Mesendoderm (in vitro differentiated cells): ENCODE results near the gene CYP4V2.

Experiments used
- DNase-seq: peaks from one replicate; pipeline ENCODE4 v3.0.0; 2013
- H2AK5ac ChIP-seq: 2 replicates; pipeline ENCODE4 v1.6.1; 2013; ENCODE audit warnings: low read length, inconsistent platforms
- H2BK120ac ChIP-seq: 2 replicates; pipeline ENCODE4 v1.6.1; 2013; ENCODE audit warnings: low read depth, mild to moderate bottlenecking, low read length, moderate library complexity, mixed read lengths
- H2BK15ac ChIP-seq: replicated peaks from 2 replicates; pipeline ENCODE4 v1.6.1; 2013; ENCODE audit warnings: low read depth, mild to moderate bottlenecking, moderate library complexity
- H2BK5ac ChIP-seq: 2 replicates; pipeline ENCODE4 v1.6.1; 2013; ENCODE audit warnings: low read length, inconsistent platforms
- H3K18ac ChIP-seq: 2 replicates; pipeline ENCODE4 v1.6.1; 2013; ENCODE audit warnings: mild to moderate bottlenecking, low read length, mixed read lengths
- H3K23ac ChIP-seq: one replicate; pipeline ENCODE4 v1.6.1; 2013; ENCODE audit warnings: low read length
- H3K27ac ChIP-seq: 2 replicates; pipeline ENCODE4 v1.5.1; 2013; ENCODE audit warnings: low read depth, mild to moderate bottlenecking, inconsistent platforms, low read length, moderate library complexity
- H3K27me3 ChIP-seq: 2 replicates; pipeline ENCODE4 v1.6.1; 2013; ENCODE audit warnings: low read length, control low read depth, mild to moderate bottlenecking, inconsistent platforms; ENCODE audit not compliant: insufficient read depth, poor library complexity
- H3K36me3 ChIP-seq: 2 replicates; pipeline ENCODE4 v1.6.1; 2013; ENCODE audit warnings: low read length, inconsistent platforms; ENCODE audit not compliant: control insufficient read depth, insufficient read depth
- H3K4ac ChIP-seq: one replicate; pipeline ENCODE4 v1.6.1; 2013; ENCODE audit warnings: low read depth, mild to moderate bottlenecking, low read length, moderate library complexity
- H3K4me1 ChIP-seq: 2 replicates; pipeline ENCODE4 v1.6.1; 2013; ENCODE audit warnings: low read depth, low read length, inconsistent platforms; ENCODE audit not compliant: control insufficient read depth
- H3K4me2 ChIP-seq: 2 replicates; pipeline ENCODE4 v1.6.1; 2013; ENCODE audit warnings: low read length
- H3K4me3 ChIP-seq: 2 replicates; pipeline ENCODE4 v1.5.1; 2013; ENCODE audit warnings: mild to moderate bottlenecking, low read length
- H3K56ac ChIP-seq: one replicate; pipeline ENCODE4 v1.6.1; 2013; ENCODE audit warnings: low read length
- H3K79me1 ChIP-seq: 2 replicates; pipeline ENCODE4 v1.6.1; 2013; ENCODE audit warnings: low read length, inconsistent platforms
- H3K79me2 ChIP-seq: 2 replicates; pipeline ENCODE4 v1.6.1; 2013; ENCODE audit warnings: mild to moderate bottlenecking, low read length; ENCODE audit not compliant: control insufficient read depth, insufficient read depth
- H3K9ac ChIP-seq: 2 replicates; pipeline ENCODE4 v1.6.1; 2013; ENCODE audit warnings: low read length, inconsistent platforms
- H4K5ac ChIP-seq: one replicate; pipeline ENCODE4 v1.6.1; 2013; ENCODE audit warnings: low read length
- H4K8ac ChIP-seq: one replicate; pipeline ENCODE4 v1.6.1; 2013; ENCODE audit warnings: low read depth, mild to moderate bottlenecking, control low read depth, low read length, moderate library complexity
- WGBS: extraction: QIAGEN DNeasy Blood & Tissue Kit; methylation state at CpG from one replicate; pipeline ENCODE4 v1.1.7; 2013; ENCODE audit warnings: low lambda C conversion rate, missing lambda C conversion rate; ENCODE audit not compliant: insufficient coverage; ENCODE audit errors: extremely low coverage; 5-methylcytosine and 5-hydroxymethylcytosine counted together

CYP4V2 gene

DNA sequence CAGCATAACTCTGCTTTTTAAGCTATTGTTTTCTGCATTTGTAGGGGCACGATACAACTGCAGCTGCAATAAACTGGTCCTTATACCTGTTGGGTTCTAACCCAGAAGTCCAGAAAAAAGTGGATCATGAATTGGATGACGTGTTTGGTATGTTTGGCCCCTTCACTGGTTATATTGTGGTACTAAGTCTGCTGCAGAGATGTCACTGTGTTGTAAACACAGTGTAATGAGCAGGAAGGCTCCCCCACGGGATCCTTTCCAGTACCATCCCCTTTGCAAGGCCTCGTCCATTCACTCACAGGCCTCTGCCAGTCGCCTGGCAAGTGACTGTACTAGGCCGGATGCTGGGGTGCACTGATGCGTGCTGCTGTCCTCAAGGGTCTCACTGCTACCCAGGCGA is 13.8 kb downstream of the CYP4V2 start:
- Histone ChIP-seq H3K4me2 (no peak overlapping the region), H3K9ac (no peak overlapping the region), H3K79me2 (no peaks in the 10 kb centered on the region), H3K27me3 (no peaks in the 10 kb centered on the region), H3K36me3 (no peaks in the 10 kb centered on the region), H2BK15ac (no peak overlapping the region), H4K5ac (no peak overlapping the region), H3K79me1 (no peaks in the 10 kb centered on the region), H4K8ac (no peak overlapping the region), H3K4me3 (no peak overlapping the region), H3K27ac (no peak overlapping the region), H3K18ac (no peak overlapping the region), H2BK120ac (no peak overlapping the region), H2AK5ac (no peak overlapping the region), H3K56ac (no peak overlapping the region), H3K4ac (no peak overlapping the region), H3K4me1 (no peaks in the 10 kb centered on the region), H3K23ac (no peak overlapping the region), H2BK5ac (no peak overlapping the region)
- no peak for DNase-seq
- WGBS = no CpG with 5 or more reads among the region's 8 CpGs

DNA sequence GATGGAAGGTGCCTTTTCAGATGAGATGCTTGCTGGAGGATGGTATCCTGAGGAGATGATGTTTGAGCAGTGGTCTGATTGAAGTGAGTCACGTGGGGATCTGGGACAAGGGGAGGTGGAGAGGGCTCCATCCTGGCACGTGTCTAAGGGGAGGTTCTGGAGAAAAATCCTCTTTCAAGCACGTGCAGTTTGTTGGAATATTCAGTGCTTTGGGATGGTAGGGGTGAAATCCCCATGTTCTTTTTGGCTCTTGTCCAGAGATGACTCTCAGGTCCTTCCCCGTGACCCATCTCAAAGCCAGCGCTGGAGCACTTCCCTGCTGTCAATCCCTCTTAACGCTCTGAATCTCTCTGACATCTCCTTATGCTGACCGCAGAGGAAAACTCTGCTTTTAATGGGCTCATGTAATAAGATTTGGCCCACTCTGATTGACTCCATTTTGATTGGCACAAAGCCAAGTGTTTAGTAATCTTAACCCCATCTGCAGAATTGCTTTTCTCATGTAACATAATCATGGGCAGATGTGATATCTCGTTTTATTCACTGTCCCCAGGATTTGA is 25.2 kb downstream of the CYP4V2 start:
- DNase-seq = no peak
- Histone ChIP-seq H2BK5ac (no peak overlapping the region), H3K4me1 (no peaks in the 10 kb centered on the region), H3K23ac (no peak overlapping the region), H2BK120ac (no peak overlapping the region), H4K8ac (no peak overlapping the region), H3K9ac (no peak overlapping the region), H3K4me3 (no peak overlapping the region), H3K27me3 (no peaks in the 10 kb centered on the region), H3K56ac (no peak overlapping the region), H3K4me2 (no peak overlapping the region), H3K27ac (no peak overlapping the region), H3K18ac (no peak overlapping the region), H3K79me2 (no peaks in the 10 kb centered on the region), H3K4ac (no peak overlapping the region), H2BK15ac (no peak overlapping the region), H3K79me1 (no peaks in the 10 kb centered on the region), H3K36me3 (no peaks in the 10 kb centered on the region), H2AK5ac (no peak overlapping the region), H4K5ac (no peak overlapping the region)
- WGBS = no CpG with 5 or more reads among the region's 8 CpGs

DNA sequence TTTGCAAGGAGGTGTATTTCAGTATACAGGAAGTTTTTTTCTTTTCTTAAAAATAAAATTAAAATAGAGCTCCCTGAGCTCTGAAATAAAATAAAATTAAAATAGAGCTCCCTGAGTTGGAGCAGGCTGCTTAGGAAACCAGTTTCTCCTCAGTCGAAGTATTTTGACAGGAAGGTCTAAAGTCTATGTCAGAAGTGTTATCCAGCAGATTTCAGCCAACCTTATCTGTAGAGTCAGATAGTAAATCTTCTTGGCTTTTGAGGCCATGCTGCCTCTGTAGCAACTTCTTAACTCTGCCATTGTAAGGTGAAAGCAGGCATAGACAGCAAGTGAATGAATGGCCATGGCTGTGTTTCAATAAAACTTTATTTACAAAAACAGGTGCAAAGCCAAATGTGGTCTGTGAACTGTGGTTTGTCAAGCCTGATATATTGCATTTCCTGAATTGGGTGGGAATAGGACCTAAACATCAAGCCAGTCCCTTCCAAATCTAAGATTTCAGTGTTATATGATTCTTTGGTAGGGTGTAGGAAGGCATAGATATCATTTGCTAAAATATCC is 26.4 kb downstream of the CYP4V2 start:
- Histone ChIP-seq H3K23ac (no peak overlapping the region), H2BK15ac (no peak overlapping the region), H2BK120ac (no peak overlapping the region), H3K4me3 (no peak overlapping the region), H2BK5ac (no peak overlapping the region), H3K4ac (no peak overlapping the region), H3K4me2 (no peak overlapping the region), H2AK5ac (no peak overlapping the region), H3K27me3 (no peaks in the 10 kb centered on the region), H3K56ac (no peak overlapping the region), H4K5ac (no peak overlapping the region), H3K79me1 (no peaks in the 10 kb centered on the region), H3K36me3 (no peaks in the 10 kb centered on the region), H3K4me1 (no peaks in the 10 kb centered on the region), H3K27ac (no peak overlapping the region), H3K9ac (no peak overlapping the region), H3K79me2 (no peaks in the 10 kb centered on the region), H4K8ac (no peak overlapping the region), H3K18ac (no peak overlapping the region)
- no CpG with 5 or more reads among the region's 1 CpG for WGBS
- DNase-seq = peak; percentile 19

DNA sequence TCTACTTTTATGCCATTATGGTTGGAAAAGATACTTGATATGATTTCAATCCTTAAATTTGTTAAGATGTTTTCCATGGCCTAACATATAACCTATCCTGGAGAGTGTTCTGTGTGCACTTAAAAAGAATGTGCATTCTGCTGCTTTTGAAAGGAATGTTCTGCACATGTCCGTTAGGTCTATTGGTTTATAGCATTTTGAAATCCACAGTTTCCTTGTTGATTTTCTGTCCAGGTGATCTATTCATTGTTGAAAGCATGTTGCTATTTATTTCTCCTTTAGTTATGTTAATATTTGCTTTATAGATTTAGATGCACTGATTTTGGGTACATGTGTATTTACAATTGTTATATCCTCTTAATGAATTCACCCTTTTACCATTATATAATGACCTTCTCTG is 30.3 kb downstream of the CYP4V2 start:
- Histone ChIP-seq H3K4me2 (no peak overlapping the region), H4K5ac (no peak overlapping the region), H2AK5ac (no peak overlapping the region), H3K79me1 (no peaks in the 10 kb centered on the region), H2BK15ac (no peak overlapping the region), H3K36me3 (no peaks in the 10 kb centered on the region), H3K27me3 (no peaks in the 10 kb centered on the region), H2BK120ac (no peak overlapping the region), H3K9ac (no peak overlapping the region), H4K8ac (no peak overlapping the region), H3K4me1 (no peaks in the 10 kb centered on the region), H3K79me2 (no peaks in the 10 kb centered on the region), H3K27ac (no peak overlapping the region), H3K18ac (no peak overlapping the region), H3K4ac (no peak overlapping the region), H3K56ac (no peak overlapping the region), H2BK5ac (no peak overlapping the region), H3K23ac (no peak overlapping the region), H3K4me3 (no peak overlapping the region)
- WGBS = no CpG with 5 or more reads among the region's 1 CpG
- no peak for DNase-seq

DNA sequence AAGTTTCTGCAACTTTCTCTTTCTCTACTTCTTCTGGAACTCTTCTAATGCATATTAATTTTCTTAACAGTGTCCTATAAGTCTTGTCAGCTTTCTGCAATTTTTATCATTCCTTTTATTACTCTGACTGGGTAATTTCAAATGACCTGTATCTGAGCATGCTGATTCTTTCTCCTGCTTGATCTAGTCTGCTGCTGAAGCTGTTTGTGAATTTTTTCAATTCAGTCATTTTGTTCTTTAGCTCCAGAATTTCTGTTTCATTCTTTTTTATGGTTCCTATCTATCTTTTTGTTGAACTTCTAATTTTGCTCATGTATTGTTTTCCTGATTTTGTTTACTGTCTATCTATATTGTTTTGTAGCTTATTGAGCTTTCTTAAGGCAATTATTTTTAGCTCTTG is 34.5 kb downstream of the CYP4V2 start:
- Histone ChIP-seq H3K18ac (no peak overlapping the region), H3K36me3 (no peaks in the 10 kb centered on the region), H3K4me1 (peaks cover 2% of the 10 kb centered on the region), H2AK5ac (no peak overlapping the region), H3K4ac (no peak overlapping the region), H3K56ac (no peak overlapping the region), H3K79me1 (no peaks in the 10 kb centered on the region), H3K9ac (no peak overlapping the region), H4K5ac (no peak overlapping the region), H3K4me3 (no peak overlapping the region), H3K79me2 (no peaks in the 10 kb centered on the region), H3K23ac (no peak overlapping the region), H2BK120ac (no peak overlapping the region), H3K27ac (no peak overlapping the region), H2BK15ac (no peak overlapping the region), H2BK5ac (no peak overlapping the region), H3K27me3 (no peaks in the 10 kb centered on the region), H3K4me2 (no peak overlapping the region), H4K8ac (no peak overlapping the region)
- no peak for DNase-seq

DNA sequence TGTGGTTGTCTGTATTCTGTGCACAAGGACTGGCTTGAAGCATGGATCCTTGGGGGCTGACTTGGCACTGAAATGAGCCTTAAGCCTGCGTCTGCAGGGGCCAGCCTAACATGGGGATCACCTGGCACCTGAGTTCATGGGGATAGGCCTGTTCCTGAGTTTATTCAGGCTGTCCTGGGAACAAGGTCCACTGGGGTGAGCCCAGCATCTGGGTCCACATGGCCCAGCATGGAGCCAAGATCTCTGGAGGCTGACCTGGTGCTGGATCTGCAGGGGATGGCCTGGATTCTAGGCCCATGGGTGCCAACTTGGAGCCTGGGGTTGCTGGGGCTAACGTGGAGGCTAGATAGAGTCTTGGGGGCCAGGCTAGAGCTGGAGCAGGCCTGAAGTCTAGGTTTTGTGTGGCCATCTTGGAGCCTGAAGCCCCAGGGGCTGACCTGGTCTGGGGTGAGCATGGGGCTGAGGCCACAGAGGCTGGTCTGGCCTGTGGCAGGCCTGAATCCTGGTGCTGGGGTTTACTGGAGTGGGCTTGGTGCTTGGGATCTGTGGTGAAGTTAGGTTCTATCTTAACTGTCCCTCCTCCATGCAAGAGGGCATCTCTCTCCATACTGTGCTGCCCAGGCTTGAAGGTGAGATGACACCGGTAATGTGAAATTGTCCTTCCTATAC is 35.3 kb downstream of the CYP4V2 start:
- H4K8ac ChIP-seq = no peak overlapping the region
- no peak for DNase-seq
- H3K36me3 ChIP-seq = no peaks in the 10 kb centered on the region
- no peaks in the 10 kb centered on the region for H3K27me3 ChIP-seq
- H3K23ac ChIP-seq = no peak overlapping the region
- no peak overlapping the region for H3K9ac ChIP-seq
- peaks cover 2% of the 10 kb centered on the region for H3K4me1 ChIP-seq
- no peak overlapping the region for H2BK5ac ChIP-seq
- no peaks in the 10 kb centered on the region for H3K79me1 ChIP-seq
- no peak overlapping the region for H3K4me3 ChIP-seq
- no peak overlapping the region for H4K5ac ChIP-seq
- no peak overlapping the region for H3K56ac ChIP-seq
- H2AK5ac ChIP-seq = no peak overlapping the region
- no peak overlapping the region for H3K4ac ChIP-seq
- no peak overlapping the region for H3K4me2 ChIP-seq
- no peak overlapping the region for H3K18ac ChIP-seq
- no CpG with 5 or more reads among the region's 3 CpGs for WGBS
- H2BK15ac ChIP-seq = no peak overlapping the region
- H3K27ac ChIP-seq = no peak overlapping the region
- no peaks in the 10 kb centered on the region for H3K79me2 ChIP-seq
- H2BK120ac ChIP-seq = no peak overlapping the region
